Left ventricle myocardium inferior (tissue), 1 donor: ENCODE results near the gene ANKS6. TPM values are rescaled to one million over a fixed set of nuclear protein-coding genes. Genes with fewer than 3 reads are reported as not detected.

Source experiments
- DNase-seq: peaks from one replicate; pipeline ENCODE4 v3.0.0-alpha.2; 2020
- H3K27ac ChIP-seq: fragments of 200-600 bp; replicated peaks from 2 replicates; pipeline ENCODE4 v1.8.0; 2021
- H3K27me3 ChIP-seq: fragments of 200-600 bp; 2 replicates; pipeline ENCODE4 v1.8.0; 2021; ENCODE audit warnings: low read depth
- H3K36me3 ChIP-seq: fragments of 200-600 bp; 2 replicates; pipeline ENCODE4 v1.8.0; 2021
- H3K4me1 ChIP-seq: fragments of 200-600 bp; 2 replicates; pipeline ENCODE4 v1.8.0; 2021
- H3K4me3 ChIP-seq: fragments of 200-600 bp; 2 replicates; pipeline ENCODE4 v1.8.0; 2021; ENCODE audit warnings: mild to moderate bottlenecking, moderate library complexity
- H3K9me3 ChIP-seq: fragments of 200-600 bp; replicated peaks from 2 replicates; pipeline ENCODE4 v1.8.0; 2021
- CTCF ChIP-seq: fragments of 200-600 bp; IDR thresholded peaks from 2 replicates; pipeline ENCODE4 v1.8.0; 2021; ENCODE audit warnings: antibody characterized with exemption, mild to moderate bottlenecking, borderline replicate concordance
- intact Hi-C: fragments of 100-400 bp; cut with micrococcal nuclease; formaldehyde crosslinking; loops from one replicate; pipeline ENCODE4 v1.11.0; 2022
- total RNA-seq: library from RNA; stranded (reverse); fragmentation: NEBNext Ultra II Directional; extraction: Animal tissue kit (Norgen Biotek cat#: 25700); gene quantifications from one replicate; pipeline ENCODE4 v1.2.1, GENCODE V29; 2021
- donor health status: DM: no; HTN: yes; CAD: no; lungs with severe emphysema.

Gene ANKS6
- total RNA-seq, 1 donor from 2014 or later = 4.8 TPM

GRCh38 chr9:98784831-98785806 is 11.2 kb downstream of the ANKS6 start:
- DNase-seq = no peak
- Histone ChIP-seq H3K4me3 (no peak overlapping the region), H3K4me1 (no peaks in the 10 kb centered on the region), H3K27me3 (no peaks in the 10 kb centered on the region), H3K9me3 (no peaks in the 10 kb centered on the region), H3K36me3 (peaks cover 23% of the 10 kb centered on the region), H3K27ac (no peak overlapping the region)
- intact Hi-C loops = no loop called here
- TF ChIP-seq CTCF = no peak

GRCh38 chr9:98783518-98784226 is 12.7 kb downstream of the ANKS6 start:
- no peak for DNase-seq

GRCh38 chr9:98781588-98782383 is 14.6 kb downstream of the ANKS6 start:
- Histone ChIP-seq H3K27me3 (no peaks in the 10 kb centered on the region), H3K36me3 (peaks cover 17% of the 10 kb centered on the region), H3K4me1 (no peaks in the 10 kb centered on the region), H3K4me3 (no peak overlapping the region), H3K27ac (no peak overlapping the region), H3K9me3 (no peaks in the 10 kb centered on the region)
- no peak for TF ChIP-seq CTCF
- intact Hi-C loops = no loop called here
- no peak for DNase-seq

More at GRCh38 chr9:98783518-98784226, 12.7 kb downstream of the ANKS6 start:
- Histone ChIP-seq H3K9me3 (no peaks in the 10 kb centered on the region), H3K27ac (no peak overlapping the region), H3K36me3 (peaks cover 17% of the 10 kb centered on the region), H3K27me3 (no peaks in the 10 kb centered on the region), H3K4me3 (no peak overlapping the region), H3K4me1 (no peaks in the 10 kb centered on the region)
- intact Hi-C loops = no loop called here
- no peak for TF ChIP-seq CTCF

GRCh38 chr9:98780059-98780749 is 16.2 kb downstream of the ANKS6 start:
- Histone ChIP-seq H3K36me3 (peaks cover 17% of the 10 kb centered on the region), H3K27me3 (no peaks in the 10 kb centered on the region), H3K4me3 (no peak overlapping the region), H3K9me3 (no peaks in the 10 kb centered on the region), H3K4me1 (no peaks in the 10 kb centered on the region), H3K27ac (no peak overlapping the region)
- TF ChIP-seq CTCF = no peak
- no peak for DNase-seq
- intact Hi-C loops = no loop called here
